ENCODE data around the gene KCTD5. TPM values are rescaled to one million over a fixed set of nuclear protein-coding genes. Genes with fewer than 3 reads are reported as not detected.

Gene KCTD5
- total and polyA plus RNA-seq, 9 of the 15 experiments (the other 6 are each of a cell fraction or from before 2014, with no cell fraction given), result 0.73 to 58.3 (median 32.3) TPM

DNA sequence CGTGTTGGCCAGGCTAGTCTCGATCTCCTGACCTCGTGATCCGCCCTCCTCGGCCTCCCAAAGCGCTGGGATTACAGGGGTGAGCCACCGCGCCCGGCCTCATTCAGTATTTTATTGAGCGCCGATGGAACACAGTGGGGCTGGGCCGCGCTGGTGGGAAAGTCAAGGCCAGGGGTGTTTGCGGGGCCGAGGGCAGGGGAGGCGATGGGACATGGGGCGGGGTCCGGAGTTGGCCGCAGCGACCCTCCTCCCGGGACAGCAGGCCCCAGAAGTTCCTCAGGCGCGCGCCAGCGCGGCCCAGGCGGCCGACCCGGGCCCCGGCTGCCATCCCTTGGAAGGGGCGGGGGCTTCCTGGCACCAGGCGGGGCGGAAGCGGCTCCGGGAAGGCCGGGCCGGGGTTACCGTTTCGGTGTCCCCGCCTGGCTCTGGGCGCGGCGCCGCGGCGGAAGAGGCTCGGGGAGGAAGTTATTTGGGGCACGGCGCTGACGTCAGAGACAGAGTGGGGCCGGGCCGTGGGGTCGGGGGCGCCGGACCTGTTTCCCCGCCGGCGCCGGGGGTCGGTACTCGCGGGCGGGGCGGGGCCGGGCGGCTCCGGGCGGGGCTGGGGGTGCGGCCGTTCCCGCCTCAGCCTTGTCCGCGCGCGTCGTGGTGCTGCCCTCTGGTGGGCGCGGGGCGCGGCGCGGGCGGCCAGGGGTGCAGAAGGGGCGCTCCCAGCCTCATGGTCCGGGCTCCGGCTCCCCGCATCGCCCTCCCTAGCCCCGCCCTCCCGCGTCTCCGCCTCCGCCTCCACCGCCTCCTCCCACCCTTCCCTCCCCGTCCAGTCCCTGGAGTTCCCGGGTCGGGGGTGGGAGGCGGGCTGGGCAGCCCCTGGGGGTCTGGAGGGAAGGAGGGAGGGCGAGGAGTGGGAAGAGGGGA is 38.7 kb downstream of the KCTD5 start (continued):
- no peak for TF ChIP-seq CBFB (CRISPR knock-in tag; IDR thresholded peaks at IDR 0.05)
- TF ChIP-seq, protein P1, sequence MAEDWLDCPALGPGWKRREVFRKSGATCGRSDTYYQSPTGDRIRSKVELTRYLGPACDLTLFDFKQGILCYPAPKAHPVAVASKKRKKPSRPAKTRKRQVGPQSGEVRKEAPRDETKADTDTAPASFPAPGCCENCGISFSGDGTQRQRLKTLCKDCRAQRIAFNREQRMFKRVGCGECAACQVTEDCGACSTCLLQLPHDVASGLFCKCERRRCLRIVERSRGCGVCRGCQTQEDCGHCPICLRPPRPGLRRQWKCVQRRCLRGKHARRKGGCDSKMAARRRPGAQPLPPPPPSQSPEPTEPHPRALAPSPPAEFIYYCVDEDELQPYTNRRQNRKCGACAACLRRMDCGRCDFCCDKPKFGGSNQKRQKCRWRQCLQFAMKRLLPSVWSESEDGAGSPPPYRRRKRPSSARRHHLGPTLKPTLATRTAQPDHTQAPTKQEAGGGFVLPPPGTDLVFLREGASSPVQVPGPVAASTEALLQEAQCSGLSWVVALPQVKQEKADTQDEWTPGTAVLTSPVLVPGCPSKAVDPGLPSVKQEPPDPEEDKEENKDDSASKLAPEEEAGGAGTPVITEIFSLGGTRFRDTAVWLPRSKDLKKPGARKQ (CRISPR knock-in tag; IDR thresholded peaks at IDR 0.05), result no peak
- 0 out of 2 replicates have a peak, but pooled peaks have one; percentile 56 for TF ChIP-seq FOXP1 (CRISPR knock-in tag; IDR thresholded peaks at IDR 0.05)
- peak; percentile 72 to 78; a peak in 2 of 4 replicates for TF ChIP-seq UBTF (IDR thresholded peaks at IDR 0.05; ENCODE audit: borderline replicate concordance in 1 of 2, low read depth in 2 of 2, low read length in 2 of 2)
- TF ChIP-seq, protein P2, sequence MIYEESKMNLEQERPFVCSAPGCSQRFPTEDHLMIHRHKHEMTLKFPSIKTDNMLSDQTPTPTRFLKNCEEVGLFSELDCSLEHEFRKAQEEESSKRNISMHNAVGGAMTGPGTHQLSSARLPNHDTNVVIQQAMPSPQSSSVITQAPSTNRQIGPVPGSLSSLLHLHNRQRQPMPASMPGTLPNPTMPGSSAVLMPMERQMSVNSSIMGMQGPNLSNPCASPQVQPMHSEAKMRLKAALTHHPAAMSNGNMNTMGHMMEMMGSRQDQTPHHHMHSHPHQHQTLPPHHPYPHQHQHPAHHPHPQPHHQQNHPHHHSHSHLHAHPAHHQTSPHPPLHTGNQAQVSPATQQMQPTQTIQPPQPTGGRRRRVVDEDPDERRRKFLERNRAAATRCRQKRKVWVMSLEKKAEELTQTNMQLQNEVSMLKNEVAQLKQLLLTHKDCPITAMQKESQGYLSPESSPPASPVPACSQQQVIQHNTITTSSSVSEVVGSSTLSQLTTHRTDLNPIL (CRISPR knock-in tag; IDR thresholded peaks at IDR 0.05), result no peak
- no peak for TF ChIP-seq NR2C1 (IDR thresholded peaks at IDR 0.05)
- no peak for TF ChIP-seq NR2C1 (tag; IDR thresholded peaks at IDR 0.05)
- TF ChIP-seq TAF7 (tag; IDR thresholded peaks at IDR 0.05), result no peak
- no peak for TF ChIP-seq ZNF57 (CRISPR knock-in tag; IDR thresholded peaks at IDR 0.05)
- TF ChIP-seq ZBTB26 (CRISPR knock-in tag; IDR thresholded peaks at IDR 0.05), result no peak
- TF ChIP-seq TRIM24 (IDR thresholded peaks at IDR 0.05), result peak in 1 of 2 experiments; percentile 90; a peak in 2 of 4 replicates
- TF ChIP-seq SMARCE1 (IDR thresholded peaks at IDR 0.05), result no peak
- no peak for TF ChIP-seq ZNF77 (CRISPR knock-in tag; IDR thresholded peaks at IDR 0.05)
- TF ChIP-seq ESRRA (IDR thresholded peaks at IDR 0.05; ENCODE audit: borderline replicate concordance, low read depth), result 0 out of 2 replicates have a peak, but pooled peaks have one; percentile 33
- TF ChIP-seq, protein P3, sequence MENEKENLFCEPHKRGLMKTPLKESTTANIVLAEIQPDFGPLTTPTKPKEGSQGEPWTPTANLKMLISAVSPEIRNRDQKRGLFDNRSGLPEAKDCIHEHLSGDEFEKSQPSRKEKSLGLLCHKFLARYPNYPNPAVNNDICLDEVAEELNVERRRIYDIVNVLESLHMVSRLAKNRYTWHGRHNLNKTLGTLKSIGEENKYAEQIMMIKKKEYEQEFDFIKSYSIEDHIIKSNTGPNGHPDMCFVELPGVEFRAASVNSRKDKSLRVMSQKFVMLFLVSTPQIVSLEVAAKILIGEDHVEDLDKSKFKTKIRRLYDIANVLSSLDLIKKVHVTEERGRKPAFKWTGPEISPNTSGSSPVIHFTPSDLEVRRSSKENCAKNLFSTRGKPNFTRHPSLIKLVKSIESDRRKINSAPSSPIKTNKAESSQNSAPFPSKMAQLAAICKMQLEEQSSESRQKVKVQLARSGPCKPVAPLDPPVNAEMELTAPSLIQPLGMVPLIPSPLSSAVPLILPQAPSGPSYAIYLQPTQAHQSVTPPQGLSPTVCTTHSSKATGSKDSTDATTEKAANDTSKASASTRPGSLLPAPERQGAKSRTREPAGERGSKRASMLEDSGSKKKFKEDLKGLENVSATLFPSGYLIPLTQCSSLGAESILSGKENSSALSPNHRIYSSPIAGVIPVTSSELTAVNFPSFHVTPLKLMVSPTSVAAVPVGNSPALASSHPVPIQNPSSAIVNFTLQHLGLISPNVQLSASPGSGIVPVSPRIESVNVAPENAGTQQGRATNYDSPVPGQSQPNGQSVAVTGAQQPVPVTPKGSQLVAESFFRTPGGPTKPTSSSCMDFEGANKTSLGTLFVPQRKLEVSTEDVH (IDR thresholded peaks at IDR 0.05; ENCODE audit: low read depth, partially characterized antibody), result peak; percentile 58
- TF ChIP-seq RCOR1 (IDR thresholded peaks at IDR 0.05; ENCODE audit: borderline replicate concordance in 1 of 2, low read depth in 2 of 2, low read length in 2 of 2), result no peak
- TF ChIP-seq SRSF1 (IDR thresholded peaks at IDR 0.05; ENCODE audit: low read depth, low read length), result no peak
